CD14-positive monocyte (primary cell): ENCODE data around the gene NELL1. TPM values are rescaled to one million over a fixed set of nuclear protein-coding genes. Genes with fewer than 3 reads are reported as not detected.

ENCODE experiments used
- DNase-seq, 3 donors: peaks; one replicate each; pipeline ENCODE4 v3.0.0-alpha.2; 2011 to 2022
- H2AFZ ChIP-seq: 2 replicates; pipeline ENCODE4 v1.6.0; 2012; ENCODE audit warnings: mild to moderate bottlenecking, low read depth, low read length, inconsistent platforms; ENCODE audit not compliant: insufficient read depth, poor library complexity, severe bottlenecking
- H3K27ac ChIP-seq, 2 donors: 1 replicate in 1 of 2; 2 replicates in 1 of 2; pipeline ENCODE4 v1.5.1; 2012 to 2013; ENCODE audit warnings: low read length in 2 of 2, control low read depth in 1 of 2, inconsistent platforms in 1 of 2, low read depth in 1 of 2, mild to moderate bottlenecking in 1 of 2
- H3K27me3 ChIP-seq, 2 donors: one replicate each; pipeline versions ENCODE4 v1.6.0 to v1.6.1; 2011 to 2013; ENCODE audit warnings: low read length in 2 of 2; ENCODE audit not compliant: control insufficient read depth in 2 of 2, insufficient read depth in 2 of 2
- H3K36me3 ChIP-seq, 2 donors: replicated peaks in 1 of 2; 1 replicate in 1 of 2; 2 replicates in 1 of 2; pipeline versions ENCODE4 v1.5.1 to v1.6.1; 2012 to 2013; ENCODE audit warnings: low read length in 2 of 2, control low read depth in 1 of 2, inconsistent platforms in 1 of 2, mild to moderate bottlenecking in 1 of 2; ENCODE audit not compliant: insufficient read depth in 2 of 2, control insufficient read depth in 1 of 2
- H3K4me1 ChIP-seq, 2 donors: 1 replicate in 1 of 2; 2 replicates in 1 of 2; pipeline versions ENCODE4 v1.5.1 to v1.6.1; 2012 to 2013; ENCODE audit warnings: low read length in 2 of 2, control low read depth in 1 of 2, inconsistent platforms in 1 of 2, mild to moderate bottlenecking in 1 of 2, moderate library complexity in 1 of 2; ENCODE audit not compliant: insufficient read depth in 2 of 2, control insufficient read depth in 1 of 2
- H3K4me2 ChIP-seq: replicated peaks from 2 replicates; pipeline ENCODE3; 2012; ENCODE audit warnings: low read length, moderate library complexity, mild to moderate bottlenecking; ENCODE audit not compliant: poor library complexity, severe bottlenecking; ENCODE audit errors: extremely low read depth
- H3K4me3 ChIP-seq, 3 experiments: fragments of 200-600 bp in 1 of 3; sonication (generic) in 1 of 3; replicated peaks in 1 of 3; 1 replicate in 2 of 3; 2 replicates in 1 of 3; pipeline ENCODE4 v1.5.1; 2011 to 2013; ENCODE audit warnings: low read length in 3 of 3, mild to moderate bottlenecking in 3 of 3, control low read depth in 2 of 3, low read depth in 2 of 3, inconsistent platforms in 1 of 3, moderate library complexity in 1 of 3
- H3K79me2 ChIP-seq: 2 replicates; pipeline ENCODE4 v1.6.0; 2012; ENCODE audit warnings: mild to moderate bottlenecking, control low read depth, inconsistent platforms, low read length, moderate library complexity; ENCODE audit not compliant: insufficient read depth
- H3K9ac ChIP-seq: 2 replicates; pipeline ENCODE4 v1.6.0; 2017; ENCODE audit warnings: low read length, mild to moderate bottlenecking; ENCODE audit not compliant: insufficient read depth, poor library complexity, severe bottlenecking
- H3K9me3 ChIP-seq, 2 donors: replicated peaks in 1 of 2; 1 replicate in 1 of 2; 2 replicates in 1 of 2; pipeline versions ENCODE4 v1.5.1 to v1.6.1; 2012 to 2013; ENCODE audit warnings: low read length in 2 of 2, control low read depth in 1 of 2; ENCODE audit not compliant: control insufficient read depth in 1 of 2, insufficient read depth in 1 of 2
- H4K20me1 ChIP-seq: 2 replicates; pipeline ENCODE4 v1.6.0; 2012; ENCODE audit warnings: mild to moderate bottlenecking, low read length, control low read depth, moderate library complexity; ENCODE audit not compliant: insufficient read depth
- H3K27ac Mint-ChIP-seq, 7 donors: one replicate each; pipeline ENCODE4 v1.8.0; 2020; ENCODE audit warnings: mild to moderate bottlenecking in 7 of 7, mixed read lengths in 7 of 7, moderate library complexity in 6 of 7, inconsistent platforms in 2 of 7
- H3K27me3 Mint-ChIP-seq, 3 donors: one replicate each; pipeline ENCODE4 v1.8.0; 2021 to 2022; ENCODE audit warnings: low read depth in 3 of 3, mild to moderate bottlenecking in 3 of 3, mixed read lengths in 3 of 3, moderate library complexity in 3 of 3, inconsistent platforms in 1 of 3
- H3K36me3 Mint-ChIP-seq, 2 donors: one replicate each; pipeline ENCODE4 v1.8.0; 2020; ENCODE audit warnings: mixed read lengths in 2 of 2, inconsistent platforms in 1 of 2, mild to moderate bottlenecking in 1 of 2
- H3K4me1 Mint-ChIP-seq: one replicate; pipeline ENCODE4 v1.8.0; 2020; ENCODE audit warnings: mild to moderate bottlenecking, mixed read lengths
- H3K4me3 Mint-ChIP-seq, 2 donors: one replicate each; pipeline ENCODE4 v1.8.0; 2020; ENCODE audit warnings: mild to moderate bottlenecking in 2 of 2, mixed read lengths in 2 of 2, moderate library complexity in 1 of 2
- H3K9me3 Mint-ChIP-seq, 7 donors: one replicate each; pipeline ENCODE4 v1.8.0; 2020 to 2022; ENCODE audit warnings: mixed read lengths in 7 of 7, mild to moderate bottlenecking in 6 of 7, moderate library complexity in 6 of 7, inconsistent platforms in 2 of 7
- CTCF ChIP-seq: fragments of 200-600 bp; IDR thresholded peaks from one replicate; pipeline ENCODE4 v1.8.0; 2022; ENCODE audit warnings: antibody characterized with exemption, mild to moderate bottlenecking
- WGBS: methylation state at CpG from one replicate; pipeline ENCODE4 v1.1.5; 2013; ENCODE audit warnings: missing lambda C conversion rate; ENCODE audit not compliant: insufficient coverage; 5-methylcytosine and 5-hydroxymethylcytosine counted together
- intact Hi-C, 2 donors: fragments of 100-400 bp; cut with micrococcal nuclease; formaldehyde crosslinking; loops; one replicate each; pipeline versions ENCODE4 v1.15.0 to v1.15.1; 2023
- polyA plus RNA-seq, 3 donors: library from polyadenylated mRNA; depleted of rRNA in 1 of 3; unstranded in 2 of 3; stranded (reverse) in 1 of 3; fragments of 300-500 nt in 2 of 3; fragments of >200 nt in 1 of 3; fragmentation: Illumina TruSeq in 2 of 3; gene quantifications; 1 replicate in 2 of 3; 2 replicates in 1 of 3; pipeline ENCODE4 v1.2.3, GENCODE V29; 2012 to 2021

NELL1 gene
- polyA plus RNA-seq, 3 donors, result not detected

GRCh38 chr11:20627701-20628100 is 41.7 kb upstream of the NELL1 start:
- H3K9me3 Mint-ChIP-seq, result peaks cover 0 to 10% (median 0%) of the 10 kb centered on the region in 7 donors
- peaks cover 5% of the 10 kb centered on the region for H3K4me1 Mint-ChIP-seq
- no peak for TF ChIP-seq CTCF
- no peak for DNase-seq
- no peaks in the 10 kb centered on the region for H3K36me3 Mint-ChIP-seq
- 67% methylated on average over 2 of the region's 3 CpGs for WGBS
- H3K4me3 Mint-ChIP-seq, result no peak overlapping the region
- H3K4me2 ChIP-seq, result no peak overlapping the region
- H3K27ac ChIP-seq, result no peak overlapping the region
- H3K27me3 Mint-ChIP-seq, result peaks cover 3 to 13% (median 11%) of the 10 kb centered on the region in 3 donors
- H3K4me3 ChIP-seq, result no peak overlapping the region
- H3K36me3 ChIP-seq, result no peaks in the 10 kb centered on the region
- H3K9me3 ChIP-seq, result peaks cover 0 to 6% of the 10 kb centered on the region in 2 donors
- H3K9ac ChIP-seq, result no peak overlapping the region
- no peaks in the 10 kb centered on the region for H3K27me3 ChIP-seq
- no peak overlapping the region for H2AFZ ChIP-seq
- H3K27ac Mint-ChIP-seq, result no peak overlapping the region
- intact Hi-C loops, result no loop called here
- no peaks in the 10 kb centered on the region for H3K4me1 ChIP-seq
- no peaks in the 10 kb centered on the region for H3K79me2 ChIP-seq
- no peaks in the 10 kb centered on the region for H4K20me1 ChIP-seq

- no peaks in the 10 kb centered on the region for H3K36me3 ChIP-seq
- peaks cover 2 to 10% (median 7%) of the 10 kb centered on the region in 3 donors for H3K27me3 Mint-ChIP-seq
- H3K4me1 ChIP-seq, result no peaks in the 10 kb centered on the region
- H3K36me3 Mint-ChIP-seq, result no peaks in the 10 kb centered on the region
- H4K20me1 ChIP-seq, result no peaks in the 10 kb centered on the region
- no peak overlapping the region for H3K27ac Mint-ChIP-seq
- no peak overlapping the region for H3K9ac ChIP-seq
- no peaks in the 10 kb centered on the region for H3K4me1 Mint-ChIP-seq
- H2AFZ ChIP-seq, result no peak overlapping the region
- H3K4me2 ChIP-seq, result no peak overlapping the region
- peaks cover 0 to 6% of the 10 kb centered on the region in 2 donors for H3K9me3 ChIP-seq
- no peak for DNase-seq
- 83% methylated on average over 3 of the region's 5 CpGs for WGBS
- no peak overlapping the region for H3K27ac ChIP-seq
- TF ChIP-seq CTCF, result no peak
- H3K79me2 ChIP-seq, result no peaks in the 10 kb centered on the region
- no peak overlapping the region for H3K4me3 ChIP-seq
- intact Hi-C loops, result no loop called here
- no peak overlapping the region for H3K4me3 Mint-ChIP-seq
- no peaks in the 10 kb centered on the region for H3K27me3 ChIP-seq
- peaks cover 0 to 8% (median 0%) of the 10 kb centered on the region in 7 donors for H3K9me3 Mint-ChIP-seq
Measured at GRCh38 chr11:20631519-20632168, 37.7 kb upstream of the NELL1 start.
